Common myeloid progenitor, CD34-positive (primary cell): Measurements from ENCODE around the gene PTK6.

Source experiments
- CTCF ChIA-PET: fragments of 350-600 bp; sonication (Branson Sonifier 250); formaldehyde crosslinking; loops from one replicate; lab custom pipeline; 2021; ENCODE audit warnings: antibody characterized with exemption; lab: Charles Lee
- POLR2A ChIA-PET: fragments of 350-600 bp; sonication (Branson Sonifier 250); formaldehyde crosslinking; loops from one replicate; lab custom pipeline; 2021; ENCODE audit warnings: antibody characterized with exemption; lab: Charles Lee
- DNase-seq, 3 donors: peaks; one replicate each; pipeline versions ENCODE4 v3.0.0 to v3.0.0-alpha.2; 2013
- H3K27ac ChIP-seq, 2 experiments: 1 replicate in 1 of 2; 2 replicates in 1 of 2; pipeline ENCODE4 v1.7.0; 2013; ENCODE audit warnings: inconsistent platforms in 2 of 2, low read length in 2 of 2, mild to moderate bottlenecking in 2 of 2, low read depth in 1 of 2, moderate library complexity in 1 of 2; ENCODE audit not compliant: severe bottlenecking in 2 of 2, insufficient read depth in 1 of 2, poor library complexity in 1 of 2
- H3K27me3 ChIP-seq, 5 experiments: replicated peaks in 2 of 5; 1 replicate in 3 of 5; 2 replicates in 2 of 5; pipeline versions ENCODE4 v1.6.1 to v1.7.0; 2013; ENCODE audit warnings: low read length in 4 of 5, mild to moderate bottlenecking in 2 of 5, moderate library complexity in 2 of 5, inconsistent platforms in 1 of 5; ENCODE audit not compliant: insufficient read depth in 5 of 5, control insufficient read depth in 4 of 5
- H3K36me3 ChIP-seq, 4 experiments: 1 replicate in 2 of 4; 2 replicates in 2 of 4; pipeline versions ENCODE4 v1.6.1 to v1.7.0; 2013; ENCODE audit warnings: low read length in 3 of 4, control low read depth in 1 of 4, mild to moderate bottlenecking in 1 of 4; ENCODE audit not compliant: control insufficient read depth in 4 of 4, insufficient read depth in 4 of 4
- H3K4me1 ChIP-seq, 4 experiments: 1 replicate in 3 of 4; 2 replicates in 1 of 4; pipeline versions ENCODE4 v1.6.1 to v1.7.1; 2013; ENCODE audit warnings: low read length in 3 of 4, mild to moderate bottlenecking in 3 of 4, control low read depth in 1 of 4, inconsistent platforms in 1 of 4, moderate library complexity in 1 of 4; ENCODE audit not compliant: control insufficient read depth in 4 of 4, insufficient read depth in 4 of 4; ENCODE audit errors: control extremely low read depth in 1 of 4
- H3K4me3 ChIP-seq, 7 experiments: 1 replicate in 4 of 7; 2 replicates in 3 of 7; pipeline versions ENCODE4 v1.5.1 to v1.7.0; 2013; ENCODE audit warnings: mild to moderate bottlenecking in 7 of 7, low read length in 6 of 7, moderate library complexity in 6 of 7, inconsistent platforms in 2 of 7, low read depth in 2 of 7, control low read depth in 1 of 7; ENCODE audit not compliant: insufficient read depth in 4 of 7, control insufficient read depth in 1 of 7; ENCODE audit errors: extremely low read depth in 1 of 7
- H3K9me3 ChIP-seq, 5 experiments: 1 replicate in 4 of 5; 2 replicates in 1 of 5; pipeline versions ENCODE4 v1.6.1 to v1.7.1; 2013; ENCODE audit warnings: low read length in 4 of 5, mild to moderate bottlenecking in 2 of 5, inconsistent platforms in 1 of 5, low read depth in 1 of 5, moderate library complexity in 1 of 5; ENCODE audit not compliant: control insufficient read depth in 4 of 5, insufficient read depth in 2 of 5; ENCODE audit errors: control extremely low read depth in 1 of 5
- WGBS: methylation state at CpG from one replicate; pipeline ENCODE4 v1.1.5; 2013; ENCODE audit not compliant: insufficient coverage; 5-methylcytosine and 5-hydroxymethylcytosine counted together

PTK6 gene

DNA sequence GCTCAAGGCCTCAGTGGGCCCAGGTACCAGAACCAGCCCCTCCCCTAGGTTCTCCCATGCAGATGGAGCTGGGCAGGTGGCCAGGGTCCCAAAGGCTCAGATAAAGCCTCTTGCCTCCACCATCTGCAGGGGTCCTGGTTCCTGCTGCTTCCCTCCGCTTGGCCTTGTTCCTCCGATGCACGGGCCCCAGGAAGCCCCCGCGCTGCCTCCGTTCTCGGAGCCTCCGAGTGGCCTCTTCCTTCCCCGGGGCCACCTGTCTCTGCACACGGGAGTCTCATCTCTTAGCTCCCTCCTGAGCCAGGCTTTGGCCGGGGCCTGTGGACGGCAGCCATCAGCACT lies 1.9 kb upstream of the PTK6 start:
- H3K36me3 ChIP-seq, result no peaks in the 10 kb centered on the region
- H3K4me3 ChIP-seq, result no peak overlapping the region
- 50% methylated on average over 10 of the region's 12 CpGs for WGBS
- ChIA-PET POLR2A (no interaction called here), CTCF (interaction anchor here (1.0 to 4.8 kb wide), 12 partner anchors 8 to 252 kb away, joined by 3 to 31 read pairs (median 5); partner anchors contain the start of genes HELZ2, PPDPF and SRMS)
- DNase-seq, result no peak
- H3K4me1 ChIP-seq, result peaks cover 0 to 26% (median 19%) of the 10 kb centered on the region in 4 experiments
- no peaks in the 10 kb centered on the region for H3K9me3 ChIP-seq
- no peaks in the 10 kb centered on the region for H3K27me3 ChIP-seq
- no peak overlapping the region for H3K27ac ChIP-seq

DNA sequence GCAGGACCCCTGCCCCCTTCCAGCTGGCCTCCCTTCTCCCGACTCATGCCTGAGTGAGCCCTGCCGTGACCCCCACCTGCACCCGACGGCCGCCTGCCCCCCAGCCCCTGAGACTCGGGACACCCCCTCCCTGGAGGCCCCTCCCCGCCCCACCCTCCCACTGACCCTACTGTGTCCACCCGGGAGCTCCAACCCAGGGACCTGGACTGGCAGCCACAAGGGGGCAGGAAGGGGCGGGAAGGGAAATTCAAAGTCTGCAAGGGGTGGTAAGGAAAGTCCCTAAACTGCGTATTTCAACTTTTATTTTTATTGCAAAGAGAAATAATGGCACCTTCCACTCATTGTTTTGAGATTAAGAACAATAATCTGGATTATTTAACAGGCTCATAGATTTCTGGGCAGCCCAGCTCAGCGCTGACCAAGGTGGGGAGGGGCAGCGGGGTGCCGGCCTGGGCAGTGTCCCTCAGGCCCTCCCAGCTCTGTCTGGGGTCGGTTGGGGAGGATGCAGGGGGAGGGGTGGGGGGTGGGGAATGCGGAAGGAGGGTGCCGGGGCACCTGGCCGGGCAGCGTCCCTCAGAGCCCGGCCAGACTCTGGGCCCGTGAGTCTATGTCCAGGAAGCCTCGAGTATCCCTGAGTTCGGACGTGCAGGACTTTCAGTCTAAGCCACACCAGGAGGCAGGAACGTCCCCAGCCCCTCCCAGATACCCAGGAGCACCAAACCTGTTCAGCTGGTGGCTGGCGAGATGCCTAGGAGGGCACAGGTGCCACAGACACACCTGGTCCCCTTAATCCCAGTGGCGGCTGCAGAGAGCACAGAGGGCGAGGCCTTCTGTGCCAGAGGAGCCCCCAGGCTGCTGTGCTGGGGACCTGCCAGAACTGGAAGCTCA lies 1.3 kb upstream of the PTK6 start:
- Histone ChIP-seq H3K27me3 (no peaks in the 10 kb centered on the region), H3K27ac (no peak overlapping the region), H3K4me1 (peaks cover 0 to 26% (median 19%) of the 10 kb centered on the region in 4 experiments), H3K36me3 (no peaks in the 10 kb centered on the region), H3K9me3 (no peaks in the 10 kb centered on the region), H3K4me3 (peak overlapping the region in 2 of 7 experiments; percentile 61 to 75)
- DNase-seq, result peak in 2 of 3 donors; percentile 65 to 72
- CTCF ChIA-PET, result interaction anchor here (0.8 to 4.8 kb wide), 26 partner anchors 7 to 325 kb away, joined by 3 to 31 read pairs (median 4); partner anchors contain the start of genes HELZ2, PPDPF and SRMS
- POLR2A ChIA-PET, result interaction anchor here (0.5 to 1.3 kb wide), 5 partner anchors 9 to 393 kb away, joined by 3 to 5 read pairs (median 3); no protein-coding TSS in a partner anchor
- WGBS, result 75% methylated on average over 12 of the region's 27 CpGs

DNA sequence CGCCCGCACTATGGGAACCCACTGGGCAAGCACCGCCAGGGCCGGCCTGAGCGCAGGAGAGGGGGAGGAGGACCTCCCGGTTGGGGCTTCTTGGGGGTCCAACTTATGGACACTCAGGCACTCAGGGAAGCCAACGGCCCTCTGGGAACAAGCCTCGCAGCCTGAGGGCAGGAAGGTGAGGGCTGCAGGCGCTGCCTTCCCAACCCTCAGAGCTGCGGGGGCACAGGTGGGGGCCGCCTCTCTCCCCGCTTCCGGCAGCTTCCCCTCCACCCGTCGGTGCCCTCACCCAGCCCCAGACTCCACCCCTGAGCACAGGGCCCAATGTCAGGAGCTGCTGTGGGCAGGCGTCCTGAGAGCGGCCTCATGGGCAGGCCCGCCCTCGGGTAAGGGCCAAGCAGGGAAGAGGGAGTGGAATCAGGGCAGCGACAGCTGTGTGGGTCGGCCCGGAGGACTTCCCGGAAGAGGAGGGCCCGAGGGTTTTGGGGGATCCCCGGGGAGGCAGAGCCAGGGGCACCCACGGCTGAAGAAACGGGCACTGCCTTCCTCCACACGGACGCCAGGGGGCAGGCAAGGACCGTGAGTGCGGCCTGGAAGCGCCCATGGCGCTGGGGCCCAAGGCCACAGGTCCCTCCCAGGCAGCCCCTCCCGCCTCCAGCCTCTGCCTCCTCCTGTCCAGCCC lies 488 bp upstream of the PTK6 start:
- 3% methylated on average over 30 of the region's 34 CpGs for WGBS
- H3K9me3 ChIP-seq, result no peaks in the 10 kb centered on the region
- peak overlapping the region in 5 of 7 experiments; percentile 36 to 75 (median 61) for H3K4me3 ChIP-seq
- H3K4me1 ChIP-seq, result peaks cover 0 to 26% (median 19%) of the 10 kb centered on the region in 4 experiments
- CTCF ChIA-PET, result interaction anchor here (0.7 to 4.8 kb wide), 29 partner anchors 8 to 522 kb away, joined by 3 to 31 read pairs (median 4); partner anchors contain the start of genes HELZ2, PPDPF and SRMS
- no peak overlapping the region for H3K27ac ChIP-seq
- peak; percentile 87 to 96 (median 95) for DNase-seq
- H3K36me3 ChIP-seq, result no peaks in the 10 kb centered on the region
- POLR2A ChIA-PET, result interaction anchor here (0.5 to 1.3 kb wide), 6 partner anchors 9 to 394 kb away, joined by 3 to 5 read pairs (median 3); no protein-coding TSS in a partner anchor
- H3K27me3 ChIP-seq, result no peaks in the 10 kb centered on the region

DNA sequence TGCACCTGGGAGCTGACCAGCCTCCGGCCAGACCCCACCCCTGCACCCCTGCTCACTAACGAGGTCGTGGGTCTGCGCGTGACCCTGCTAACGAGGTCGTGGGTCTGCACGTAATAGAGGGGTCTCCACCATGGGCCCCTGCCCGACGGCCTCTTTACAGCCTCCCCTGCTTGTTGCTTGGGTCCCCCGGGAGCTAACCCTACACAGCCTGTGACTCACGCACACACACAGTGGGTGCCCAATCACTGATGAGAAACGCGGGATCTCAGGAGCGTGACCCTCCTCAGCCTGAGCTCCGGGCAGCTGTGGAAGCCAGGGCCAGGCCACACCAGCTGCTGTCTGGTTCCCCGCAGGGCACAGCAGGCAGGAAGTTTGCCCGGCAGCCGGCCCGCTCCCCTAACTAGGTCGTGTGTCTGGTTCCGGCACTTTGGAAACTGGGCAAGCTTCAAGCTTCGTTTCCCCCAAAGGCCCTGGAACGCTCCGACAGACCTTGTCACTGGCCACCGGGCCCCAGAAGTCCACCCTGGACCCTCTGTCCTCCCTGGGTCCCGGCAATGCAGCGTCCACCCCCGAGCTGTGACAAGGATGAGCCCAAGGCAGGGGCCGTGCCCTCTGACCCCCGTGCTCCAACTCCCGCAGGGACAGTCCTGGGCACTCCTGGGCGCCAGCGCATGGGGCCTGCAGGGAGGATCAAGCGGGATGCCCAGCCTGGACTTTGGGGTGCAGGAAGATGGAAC lies 767 bp downstream of the PTK6 start:
- H3K27me3 ChIP-seq, result no peaks in the 10 kb centered on the region
- peak in 2 of 3 donors; percentile 29 to 34 for DNase-seq
- no peaks in the 10 kb centered on the region for H3K9me3 ChIP-seq
- H3K27ac ChIP-seq, result no peak overlapping the region
- no peak overlapping the region for H3K4me3 ChIP-seq
- POLR2A ChIA-PET, result no interaction called here
- H3K4me1 ChIP-seq, result peaks cover 0 to 26% (median 19%) of the 10 kb centered on the region in 4 experiments
- no peaks in the 10 kb centered on the region for H3K36me3 ChIP-seq
- CTCF ChIA-PET, result interaction anchor here (0.6 to 4.8 kb wide), 16 partner anchors 8 to 327 kb away, joined by 3 to 31 read pairs (median 4); partner anchors contain the start of genes PPDPF and SRMS
- WGBS, result 89% methylated on average over 35 of the region's 35 CpGs

DNA sequence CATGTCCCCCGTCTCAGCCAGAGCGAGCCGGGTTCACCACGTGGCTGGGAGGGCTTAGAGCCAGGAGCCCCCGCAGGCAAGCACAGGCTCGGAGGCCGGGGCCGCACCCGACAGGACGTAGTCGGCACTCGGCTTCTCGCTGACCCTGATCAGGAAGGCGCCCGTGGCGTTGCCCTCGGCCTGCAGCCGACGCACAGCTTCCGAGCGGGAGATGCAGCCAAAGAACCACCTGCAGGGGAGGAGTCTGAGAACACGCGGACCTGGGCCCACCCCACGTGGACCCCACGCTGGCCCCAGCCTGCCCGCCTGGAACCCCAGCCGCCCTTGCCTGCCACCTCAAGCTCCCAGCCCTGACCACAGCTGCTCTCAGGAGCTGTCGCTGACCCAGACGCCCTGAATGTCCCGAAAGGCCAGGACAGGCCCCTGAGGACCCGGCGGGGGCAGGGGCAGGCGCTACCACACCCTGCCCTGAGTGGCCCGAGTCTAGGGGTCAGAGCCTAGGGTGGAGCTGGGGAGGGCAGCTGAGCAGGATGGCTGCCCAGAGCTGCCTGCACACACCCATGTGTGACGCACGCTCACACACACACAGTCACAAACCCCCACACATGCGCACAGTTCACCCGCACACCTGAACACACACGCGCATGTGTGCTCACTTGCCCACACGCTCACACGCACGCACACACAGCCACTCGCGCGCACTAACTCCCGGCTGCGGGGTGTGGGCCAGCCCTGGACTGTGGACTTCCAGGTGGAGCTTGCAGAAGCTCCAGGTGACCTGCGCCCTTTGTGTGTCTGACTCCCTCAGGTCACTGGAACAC lies 2.1 kb downstream of the PTK6 start:
- Histone ChIP-seq H3K9me3 (no peaks in the 10 kb centered on the region), H3K4me3 (no peak overlapping the region), H3K27me3 (no peaks in the 10 kb centered on the region), H3K36me3 (no peaks in the 10 kb centered on the region), H3K27ac (no peak overlapping the region), H3K4me1 (peaks cover 0 to 26% (median 19%) of the 10 kb centered on the region in 4 experiments)
- 82% methylated on average over 43 of the region's 49 CpGs for WGBS
- peak in 1 of 3 donors; percentile 29 for DNase-seq
- ChIA-PET POLR2A (no interaction called here), CTCF (interaction anchor here (4.8 kb wide), 1 partner anchor 14 kb away, joined by 31 read pairs; the partner anchor contains the start of gene PPDPF)

DNA sequence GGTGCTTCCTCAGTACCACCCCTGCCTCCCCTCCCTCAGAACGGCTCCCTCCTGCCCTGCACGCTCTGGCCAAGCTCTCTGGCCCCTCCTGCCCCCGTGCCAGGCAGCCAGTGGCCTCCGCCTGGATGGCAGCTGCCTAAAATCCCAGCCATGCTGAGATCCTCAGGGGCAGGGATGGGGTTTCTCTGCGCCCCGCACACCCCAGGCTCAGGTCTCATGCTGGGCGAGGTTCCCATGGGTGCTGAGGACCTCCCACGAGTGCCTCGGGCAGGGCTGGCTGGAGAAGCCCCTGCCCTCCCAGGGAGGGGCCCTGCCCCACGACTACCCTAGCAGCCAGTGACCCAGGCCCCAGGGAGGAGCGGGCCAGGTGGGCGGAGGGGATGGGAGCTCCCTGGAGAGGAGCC lies 2.7 kb downstream of the PTK6 start:
- Histone ChIP-seq H3K9me3 (no peaks in the 10 kb centered on the region), H3K4me1 (peaks cover 0 to 26% (median 19%) of the 10 kb centered on the region in 4 experiments), H3K27me3 (peaks cover 0 to 3% (median 0%) of the 10 kb centered on the region in 5 experiments), H3K4me3 (no peak overlapping the region), H3K27ac (no peak overlapping the region), H3K36me3 (no peaks in the 10 kb centered on the region)
- ChIA-PET CTCF (interaction anchor here (4.8 kb wide), 1 partner anchor 13 kb away, joined by 31 read pairs; the partner anchor contains the start of gene PPDPF), POLR2A (no interaction called here)
- WGBS, result 94% methylated on average over 12 of the region's 12 CpGs
- no peak for DNase-seq
